Measurements from ENCODE around the gene CCDC121. TPM values are rescaled to one million over a fixed set of nuclear protein-coding genes. Genes with fewer than 3 reads are reported as not detected.
A peak's percentile ranks its signal among the peaks of the same experiment; 100 is the strongest.
"Not testable (repeated sequence)": the region's sequence is repeated elsewhere in the genome, so short reads cannot be mapped to it uniquely, and the experiment has no call there.

CCDC121 gene
- total RNA-seq, 2 experiments from 2014 or later = 0.40 to 0.43 TPM

GRCh38 chr2:27613985-27614384 is 14.8 kb downstream of the CCDC121 start:
- Mint-ChIP-seq H3K4me3 (no peak overlapping the region), H3K4me1 (ENCODE audit: low read depth) (peaks cover 4% of the 10 kb centered on the region), H3K27ac (no peak overlapping the region), H3K36me3 (ENCODE audit: low read depth) (peaks cover 36% of the 10 kb centered on the region), H3K9me3 (no peaks in the 10 kb centered on the region), H3K27me3 (no peaks in the 10 kb centered on the region)
- ChIA-PET CTCF (interaction anchor here (0.7 kb wide), 1 partner anchor 43 kb away, joined by 3 read pairs; no protein-coding TSS in a partner anchor), POLR2A (no interaction called here)
- TF ChIP-seq, protein P1, sequence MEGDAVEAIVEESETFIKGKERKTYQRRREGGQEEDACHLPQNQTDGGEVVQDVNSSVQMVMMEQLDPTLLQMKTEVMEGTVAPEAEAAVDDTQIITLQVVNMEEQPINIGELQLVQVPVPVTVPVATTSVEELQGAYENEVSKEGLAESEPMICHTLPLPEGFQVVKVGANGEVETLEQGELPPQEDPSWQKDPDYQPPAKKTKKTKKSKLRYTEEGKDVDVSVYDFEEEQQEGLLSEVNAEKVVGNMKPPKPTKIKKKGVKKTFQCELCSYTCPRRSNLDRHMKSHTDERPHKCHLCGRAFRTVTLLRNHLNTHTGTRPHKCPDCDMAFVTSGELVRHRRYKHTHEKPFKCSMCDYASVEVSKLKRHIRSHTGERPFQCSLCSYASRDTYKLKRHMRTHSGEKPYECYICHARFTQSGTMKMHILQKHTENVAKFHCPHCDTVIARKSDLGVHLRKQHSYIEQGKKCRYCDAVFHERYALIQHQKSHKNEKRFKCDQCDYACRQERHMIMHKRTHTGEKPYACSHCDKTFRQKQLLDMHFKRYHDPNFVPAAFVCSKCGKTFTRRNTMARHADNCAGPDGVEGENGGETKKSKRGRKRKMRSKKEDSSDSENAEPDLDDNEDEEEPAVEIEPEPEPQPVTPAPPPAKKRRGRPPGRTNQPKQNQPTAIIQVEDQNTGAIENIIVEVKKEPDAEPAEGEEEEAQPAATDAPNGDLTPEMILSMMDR (IDR thresholded peaks at IDR 0.05) = no peak
- ATAC-seq (no peak), DNase-seq (no peak)
- intact Hi-C loops (cut with micrococcal nuclease) = no loop called here

- intact Hi-C loops (cut with micrococcal nuclease) = no loop called here
- Mint-ChIP-seq H3K27ac (no peak overlapping the region), H3K27me3 (no peaks in the 10 kb centered on the region), H3K4me3 (no peak overlapping the region), H3K36me3 (ENCODE audit: low read depth) (peaks cover 39% of the 10 kb centered on the region), H3K9me3 (no peaks in the 10 kb centered on the region), H3K4me1 (ENCODE audit: low read depth) (peaks cover 4% of the 10 kb centered on the region)
- DNase-seq = no peak
- ATAC-seq = no peak
- ChIA-PET POLR2A (no interaction called here), CTCF (no interaction called here)
- TF ChIP-seq, protein P1 (IDR thresholded peaks at IDR 0.05) = no peak
Measured at GRCh38 chr2:27606611-27607010, 22.2 kb downstream of the CCDC121 start.

GRCh38 chr2:27596627-27597026 is 32.2 kb downstream of the CCDC121 start:
- Mint-ChIP-seq H3K4me1 (ENCODE audit: low read depth) (peaks cover 46% of the 10 kb centered on the region), H3K36me3 (ENCODE audit: low read depth) (peaks cover 49% of the 10 kb centered on the region)
- intact Hi-C loops (cut with micrococcal nuclease) = no loop called here

GRCh38 chr2:27595412-27595811 is 33.4 kb downstream of the CCDC121 start:
- intact Hi-C loops (cut with micrococcal nuclease); DNase-seq; H3K4me3 Mint-ChIP-seq; H3K27me3 Mint-ChIP-seq; POLR2A ChIA-PET; H3K27ac Mint-ChIP-seq; ATAC-seq: not testable (repeated sequence)
- CTCF ChIA-PET = interaction anchor here (1.6 kb wide), 1 partner anchor 88 kb away, joined by 6 read pairs; no protein-coding TSS in a partner anchor
- Mint-ChIP-seq H3K9me3 (peaks cover 23% of the 10 kb centered on the region), H3K36me3 (ENCODE audit: low read depth) (peaks cover 53% of the 10 kb centered on the region), H3K4me1 (ENCODE audit: low read depth) (peaks cover 46% of the 10 kb centered on the region)

More at GRCh38 chr2:27596627-27597026, 32.2 kb downstream of the CCDC121 start:
- TF ChIP-seq, protein P1 (IDR thresholded peaks at IDR 0.05) = no peak
- peaks cover 20% of the 10 kb centered on the region for H3K9me3 Mint-ChIP-seq
- CTCF ChIA-PET = interaction anchor here (0.8 to 1.6 kb wide), 4 partner anchors 11 to 87 kb away, joined by 3 to 6 read pairs (median 5); no protein-coding TSS in a partner anchor
- ATAC-seq = no peak
- H3K27ac Mint-ChIP-seq = no peak overlapping the region
- no peaks in the 10 kb centered on the region for H3K27me3 Mint-ChIP-seq
- DNase-seq = no peak
- H3K4me3 Mint-ChIP-seq = no peak overlapping the region
- POLR2A ChIA-PET = interaction anchor here (1.0 kb wide), 1 partner anchor 31 kb away, joined by 5 read pairs; no protein-coding TSS in a partner anchor

DNA sequence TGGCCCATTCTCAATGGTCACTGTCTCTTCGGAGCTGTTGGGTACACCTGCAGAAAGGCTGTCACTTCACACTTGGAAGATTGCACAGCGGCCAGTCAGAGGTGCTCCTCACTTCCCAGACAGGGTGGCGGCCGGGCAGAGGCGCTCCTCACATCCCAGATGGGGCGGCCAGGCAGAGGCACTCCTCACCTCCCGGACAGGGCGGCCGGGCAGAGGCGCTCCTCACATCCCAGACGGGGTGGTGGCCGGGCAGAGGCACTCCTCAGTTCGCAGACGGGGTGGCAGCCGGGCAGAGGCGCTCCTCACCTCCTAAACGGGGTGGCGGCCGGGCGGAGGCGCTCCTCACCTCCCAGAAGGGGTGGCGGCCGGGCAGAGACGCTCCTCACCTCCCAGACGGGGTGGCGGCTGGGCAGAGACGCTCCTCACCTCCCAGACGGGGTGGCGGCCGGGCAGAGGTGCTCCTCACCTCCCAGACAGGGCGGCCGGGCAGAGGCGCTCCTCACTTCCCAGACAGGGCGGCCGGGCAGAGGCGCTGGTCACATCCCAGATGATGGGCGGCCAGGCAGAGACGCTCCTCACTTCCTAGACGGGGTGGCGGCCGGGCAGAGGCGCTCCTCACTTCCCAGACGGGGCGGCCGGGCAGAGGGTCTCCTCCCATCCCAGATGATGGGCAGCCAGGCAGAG is 34.6 kb downstream of the CCDC121 start:
- H3K4me3 Mint-ChIP-seq; ATAC-seq; H3K27ac Mint-ChIP-seq; H3K27me3 Mint-ChIP-seq; DNase-seq; CTCF ChIA-PET; intact Hi-C loops (cut with micrococcal nuclease); POLR2A ChIA-PET: not testable (repeated sequence)
- Mint-ChIP-seq H3K9me3 (peaks cover 32% of the 10 kb centered on the region), H3K36me3 (ENCODE audit: low read depth) (peaks cover 56% of the 10 kb centered on the region), H3K4me1 (ENCODE audit: low read depth) (peaks cover 44% of the 10 kb centered on the region)

DNA sequence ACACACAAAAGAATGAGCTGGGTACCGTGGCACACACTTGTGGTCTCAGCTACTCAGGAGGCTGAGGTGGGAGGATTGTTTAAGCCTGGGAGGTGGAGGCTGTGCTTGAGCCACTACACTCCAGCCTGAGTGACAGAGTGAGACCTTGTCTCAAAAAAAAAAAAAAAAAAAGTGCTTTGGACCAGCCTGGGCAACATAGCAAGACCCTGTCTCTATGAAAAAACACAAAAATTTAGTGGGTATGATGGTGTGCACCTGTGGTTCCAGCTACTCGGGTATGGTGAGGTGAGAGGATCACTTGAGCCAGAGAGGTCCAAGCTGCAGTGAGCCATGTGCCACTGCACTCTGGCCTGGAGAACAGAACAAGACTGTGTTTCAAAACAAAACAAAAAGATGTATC is 35.6 kb downstream of the CCDC121 start:
- no peak for DNase-seq
- ChIA-PET CTCF (interaction anchor here (0.7 kb wide), 1 partner anchor 46 kb away, joined by 3 read pairs; no protein-coding TSS in a partner anchor), POLR2A (no interaction called here)
- peaks cover 42% of the 10 kb centered on the region for H3K4me1 Mint-ChIP-seq (ENCODE audit: low read depth)
- no peak for ATAC-seq
- H3K9me3 Mint-ChIP-seq = peaks cover 32% of the 10 kb centered on the region
- H3K36me3 Mint-ChIP-seq (ENCODE audit: low read depth) = peaks cover 58% of the 10 kb centered on the region
- H3K27me3 Mint-ChIP-seq = no peaks in the 10 kb centered on the region
- intact Hi-C loops (cut with micrococcal nuclease) = no loop called here
- TF ChIP-seq, protein P1 (IDR thresholded peaks at IDR 0.05) = no peak
- H3K27ac Mint-ChIP-seq = peak overlapping the region; percentile 25
- no peak overlapping the region for H3K4me3 Mint-ChIP-seq
